ENCODE results near the gene ALG6. TPM values are rescaled to one million over a fixed set of nuclear protein-coding genes. Genes with fewer than 3 reads are reported as not detected.

Gene ALG6
- polyA plus RNA-seq, 1 experiment: 3.1 TPM

DNA sequence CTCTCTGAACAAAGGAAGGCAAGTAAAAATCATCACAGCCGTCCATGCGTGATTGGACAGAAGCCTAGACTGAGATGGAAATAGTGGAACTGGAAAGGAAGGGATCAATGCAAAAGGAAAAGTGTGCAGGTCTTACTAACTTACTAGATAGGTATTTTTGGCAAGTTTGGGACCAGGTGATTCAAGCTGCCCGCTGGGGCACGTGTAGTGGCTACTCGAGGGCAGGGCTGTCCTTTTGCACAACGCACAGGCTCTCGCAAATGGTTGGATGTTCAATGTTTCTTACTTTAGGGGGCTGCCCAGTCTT lies 566 bp upstream of the ALG6 start:
- 0 out of 2 replicates have a peak, but pooled peaks cover 1% of the 10 kb centered on the region for H3K27me3 ChIP-seq (ENCODE audit: control insufficient read depth, insufficient read depth, low read length)
- DNase-seq (ENCODE audit: low read depth): no peak
- CTCF ChIA-PET: no interaction called here
- peak overlapping the region; percentile 84 for H3K4me3 ChIP-seq (ENCODE audit: low read depth, low read length)
- H3K36me3 ChIP-seq (ENCODE audit: control insufficient read depth, insufficient read depth, low read length): no peaks in the 10 kb centered on the region
- TF ChIP-seq, protein P1, sequence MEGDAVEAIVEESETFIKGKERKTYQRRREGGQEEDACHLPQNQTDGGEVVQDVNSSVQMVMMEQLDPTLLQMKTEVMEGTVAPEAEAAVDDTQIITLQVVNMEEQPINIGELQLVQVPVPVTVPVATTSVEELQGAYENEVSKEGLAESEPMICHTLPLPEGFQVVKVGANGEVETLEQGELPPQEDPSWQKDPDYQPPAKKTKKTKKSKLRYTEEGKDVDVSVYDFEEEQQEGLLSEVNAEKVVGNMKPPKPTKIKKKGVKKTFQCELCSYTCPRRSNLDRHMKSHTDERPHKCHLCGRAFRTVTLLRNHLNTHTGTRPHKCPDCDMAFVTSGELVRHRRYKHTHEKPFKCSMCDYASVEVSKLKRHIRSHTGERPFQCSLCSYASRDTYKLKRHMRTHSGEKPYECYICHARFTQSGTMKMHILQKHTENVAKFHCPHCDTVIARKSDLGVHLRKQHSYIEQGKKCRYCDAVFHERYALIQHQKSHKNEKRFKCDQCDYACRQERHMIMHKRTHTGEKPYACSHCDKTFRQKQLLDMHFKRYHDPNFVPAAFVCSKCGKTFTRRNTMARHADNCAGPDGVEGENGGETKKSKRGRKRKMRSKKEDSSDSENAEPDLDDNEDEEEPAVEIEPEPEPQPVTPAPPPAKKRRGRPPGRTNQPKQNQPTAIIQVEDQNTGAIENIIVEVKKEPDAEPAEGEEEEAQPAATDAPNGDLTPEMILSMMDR (IDR thresholded peaks at IDR 0.05; ENCODE audit: insufficient read depth, low read depth, low read length): no peak
- POLR2A ChIA-PET: no interaction called here

DNA sequence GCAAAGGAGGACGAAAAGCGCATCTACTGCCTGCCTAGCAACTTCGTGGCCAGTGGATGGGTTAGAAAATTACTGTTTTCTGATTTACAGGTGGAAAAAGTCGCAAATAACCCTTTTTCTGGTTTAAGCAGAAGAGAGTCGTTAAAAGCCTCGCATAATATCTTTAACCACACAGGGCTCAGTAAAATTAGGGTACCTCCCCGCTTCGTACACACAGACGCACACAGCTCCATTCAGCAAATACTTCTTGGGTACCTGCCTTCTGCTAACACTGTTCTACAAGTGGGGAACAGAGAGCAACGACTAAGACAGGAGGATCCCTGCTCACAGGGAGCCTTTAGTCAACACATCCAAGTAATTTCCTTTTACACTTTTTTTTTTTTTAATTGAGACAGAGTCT lies 704 bp downstream of the ALG6 start:
- CTCF ChIA-PET: interaction anchor here (1.4 kb wide), 1 partner anchor 41 kb away, joined by 3 read pairs; no protein-coding TSS in a partner anchor
- peak overlapping the region; percentile 84 for H3K4me3 ChIP-seq (ENCODE audit: low read depth, low read length)
- POLR2A ChIA-PET: no interaction called here
- H3K27me3 ChIP-seq (ENCODE audit: control insufficient read depth, insufficient read depth, low read length): 0 out of 2 replicates have a peak, but pooled peaks cover 1% of the 10 kb centered on the region
- TF ChIP-seq, protein P1 (IDR thresholded peaks at IDR 0.05; ENCODE audit: insufficient read depth, low read depth, low read length): no peak
- no peak for DNase-seq (ENCODE audit: low read depth)
- H3K36me3 ChIP-seq (ENCODE audit: control insufficient read depth, insufficient read depth, low read length): no peaks in the 10 kb centered on the region

DNA sequence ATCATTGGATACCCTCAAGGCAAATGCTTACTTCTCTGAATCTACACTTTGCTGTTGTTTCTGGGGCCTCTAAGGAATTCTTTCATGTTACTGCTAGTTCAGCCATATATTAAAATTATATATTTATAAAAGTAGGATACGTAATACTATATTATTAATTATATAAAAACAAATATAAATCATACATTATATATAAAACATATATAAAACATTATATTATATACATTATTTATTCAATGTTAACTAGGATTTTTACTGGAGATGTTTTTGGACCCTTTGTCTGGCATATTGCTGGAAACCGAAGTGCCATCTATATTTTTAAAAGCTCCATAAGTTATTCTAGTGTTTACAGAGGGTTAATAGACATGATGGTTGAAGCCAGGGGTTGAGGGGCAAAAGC lies 12.2 kb downstream of the ALG6 start:
- Histone ChIP-seq H3K36me3 (ENCODE audit: control insufficient read depth, insufficient read depth, low read length) (no peaks in the 10 kb centered on the region), H3K27me3 (ENCODE audit: control insufficient read depth, insufficient read depth, low read length) (no peaks in the 10 kb centered on the region), H3K4me3 (ENCODE audit: low read depth, low read length) (no peak overlapping the region)
- ChIA-PET CTCF (no interaction called here), POLR2A (no interaction called here)
- DNase-seq (ENCODE audit: low read depth): no peak
- TF ChIP-seq, protein P1 (IDR thresholded peaks at IDR 0.05; ENCODE audit: insufficient read depth, low read depth, low read length): no peak

DNA sequence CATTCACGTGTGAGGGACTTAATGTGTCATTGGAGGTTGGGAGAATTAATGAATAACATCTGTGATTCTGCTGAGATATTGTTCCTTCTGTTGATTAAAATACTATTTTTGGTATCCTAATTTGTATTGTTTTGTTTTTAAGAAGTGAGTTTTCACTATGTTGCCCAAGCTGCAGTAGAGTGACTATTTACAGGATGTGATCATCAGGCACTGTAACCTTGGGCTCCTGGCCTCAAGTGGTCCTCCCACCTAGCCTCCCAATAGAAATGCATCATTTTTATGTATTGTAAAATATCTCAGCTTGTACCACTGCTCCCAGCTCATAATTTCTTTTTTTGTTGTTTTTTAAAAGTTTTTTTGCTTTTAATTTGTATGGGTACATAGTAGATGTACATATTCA lies 14.3 kb downstream of the ALG6 start:
- Histone ChIP-seq H3K4me3 (ENCODE audit: low read depth, low read length) (no peak overlapping the region), H3K27me3 (ENCODE audit: control insufficient read depth, insufficient read depth, low read length) (no peaks in the 10 kb centered on the region), H3K36me3 (ENCODE audit: control insufficient read depth, insufficient read depth, low read length) (no peaks in the 10 kb centered on the region)
- TF ChIP-seq, protein P1 (IDR thresholded peaks at IDR 0.05; ENCODE audit: insufficient read depth, low read depth, low read length): no peak
- ChIA-PET POLR2A (no interaction called here), CTCF (no interaction called here)
- no peak for DNase-seq (ENCODE audit: low read depth)

DNA sequence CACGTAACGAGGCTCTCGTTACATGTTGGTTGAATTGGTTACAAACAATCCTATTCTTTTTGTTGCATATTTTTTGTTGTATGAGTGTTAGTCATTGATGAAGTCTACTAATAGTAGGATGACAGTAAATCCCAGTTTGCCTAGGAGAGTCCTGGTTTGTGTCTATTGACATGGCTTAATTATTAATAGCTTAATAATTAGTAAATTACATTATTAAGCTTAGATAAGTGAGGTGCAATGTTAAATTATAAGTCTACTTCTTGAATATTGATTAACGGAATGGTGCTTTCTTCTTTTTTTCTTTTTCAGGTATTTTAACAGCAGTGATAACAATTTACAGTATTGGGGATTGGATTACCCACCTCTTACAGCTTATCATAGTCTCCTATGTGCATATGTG lies 34.5 kb downstream of the ALG6 start:
- CTCF ChIA-PET: no interaction called here
- H3K27me3 ChIP-seq (ENCODE audit: control insufficient read depth, insufficient read depth, low read length): no peaks in the 10 kb centered on the region
- POLR2A ChIA-PET: no interaction called here
- no peak for DNase-seq (ENCODE audit: low read depth)
- no peak overlapping the region for H3K4me3 ChIP-seq (ENCODE audit: low read depth, low read length)
- TF ChIP-seq, protein P1 (IDR thresholded peaks at IDR 0.05; ENCODE audit: insufficient read depth, low read depth, low read length): no peak
- no peaks in the 10 kb centered on the region for H3K36me3 ChIP-seq (ENCODE audit: control insufficient read depth, insufficient read depth, low read length)

All from BJ (cell line).